NCI-H146 treated with DMSO at 0.1 percent for 48 hours (cell line): ENCODE data around the gene STARD10.

Source experiments
- DNase-seq: peaks from one replicate; lab custom pipeline; 2025; ENCODE audit not compliant: unreplicated experiment; lab: John Stamatoyannopoulos, UW

Gene STARD10

GRCh38 chr11:72750086-72750485 is 43.8 kb downstream of the STARD10 start:
- no peak for DNase-seq

GRCh38 chr11:72747289-72747855 is 46.5 kb downstream of the STARD10 start:
- DNase-seq: no peak

DNA sequence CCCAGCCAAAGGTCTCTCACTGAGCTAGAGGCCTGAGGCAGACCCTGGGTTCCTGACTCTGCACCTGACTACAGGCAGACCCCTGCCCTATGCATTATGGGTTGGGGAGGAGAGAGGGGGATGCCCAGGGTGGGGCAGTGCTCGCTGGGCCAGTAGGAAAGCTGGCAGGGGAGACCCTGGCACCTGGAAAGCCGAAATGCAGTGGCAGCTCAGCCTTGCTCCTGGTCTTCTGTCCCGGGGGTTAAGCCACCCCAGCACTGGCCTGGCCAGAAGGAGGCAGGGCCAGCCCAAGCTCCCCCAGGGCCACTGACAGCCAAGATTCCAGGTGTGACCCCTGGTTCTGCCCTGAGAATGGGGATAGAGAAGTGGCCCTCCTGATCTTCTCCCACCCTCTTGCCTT is 47.0 kb downstream of the STARD10 start:
- no peak for DNase-seq

- DNase-seq: no peak
These were observed 47.8 kb downstream of the STARD10 start for GRCh38 chr11:72745925-72746550.

- no peak for DNase-seq
These were observed 48.3 kb downstream of the STARD10 start for GRCh38 chr11:72745511-72745910.

GRCh38 chr11:72744474-72744873 is 49.4 kb downstream of the STARD10 start:
- DNase-seq: no peak

DNA sequence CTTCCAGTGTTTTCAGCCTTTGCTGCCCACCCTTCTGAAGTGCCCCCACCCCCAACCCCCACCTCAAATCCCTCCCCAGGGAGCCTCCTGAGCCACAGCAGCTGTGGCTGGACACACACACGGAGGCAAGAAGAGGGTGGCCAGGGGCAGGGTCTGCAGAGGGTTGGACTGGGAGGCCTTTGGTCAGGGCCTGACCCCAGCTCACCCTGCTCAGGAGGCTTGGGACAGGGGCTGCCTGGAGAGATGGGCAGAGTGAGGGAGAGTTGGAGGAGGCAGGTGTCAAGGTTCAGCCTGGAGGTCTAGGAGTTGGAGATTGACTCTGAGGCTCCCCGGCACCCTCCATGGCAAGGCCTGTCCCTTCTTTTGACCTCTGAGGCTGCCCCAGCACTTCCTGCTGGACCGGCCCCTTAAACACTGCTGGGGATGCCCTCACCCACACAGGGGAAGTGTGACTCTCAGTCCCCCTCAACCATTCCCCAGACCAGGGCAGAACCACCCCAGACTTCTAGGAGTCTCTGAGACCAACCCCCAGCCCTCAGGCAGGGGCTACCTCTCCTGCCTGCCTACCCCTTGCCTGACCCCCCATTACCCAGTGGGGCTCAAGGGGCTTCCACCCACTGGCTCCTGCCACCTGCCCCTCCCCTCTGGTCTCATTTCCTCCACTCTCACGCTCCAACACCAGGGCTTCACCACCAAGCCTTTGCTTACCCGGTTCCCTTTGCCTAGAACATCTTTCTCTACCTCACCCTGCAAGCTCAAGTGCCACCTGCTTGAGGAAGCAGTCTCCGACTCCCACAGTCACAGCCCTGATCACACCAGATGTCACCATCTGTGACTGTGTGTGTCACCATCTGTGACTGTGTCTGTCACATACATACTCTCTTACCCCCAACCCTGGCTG is 50.3 kb downstream of the STARD10 start:
- DNase-seq: no peak

DNA sequence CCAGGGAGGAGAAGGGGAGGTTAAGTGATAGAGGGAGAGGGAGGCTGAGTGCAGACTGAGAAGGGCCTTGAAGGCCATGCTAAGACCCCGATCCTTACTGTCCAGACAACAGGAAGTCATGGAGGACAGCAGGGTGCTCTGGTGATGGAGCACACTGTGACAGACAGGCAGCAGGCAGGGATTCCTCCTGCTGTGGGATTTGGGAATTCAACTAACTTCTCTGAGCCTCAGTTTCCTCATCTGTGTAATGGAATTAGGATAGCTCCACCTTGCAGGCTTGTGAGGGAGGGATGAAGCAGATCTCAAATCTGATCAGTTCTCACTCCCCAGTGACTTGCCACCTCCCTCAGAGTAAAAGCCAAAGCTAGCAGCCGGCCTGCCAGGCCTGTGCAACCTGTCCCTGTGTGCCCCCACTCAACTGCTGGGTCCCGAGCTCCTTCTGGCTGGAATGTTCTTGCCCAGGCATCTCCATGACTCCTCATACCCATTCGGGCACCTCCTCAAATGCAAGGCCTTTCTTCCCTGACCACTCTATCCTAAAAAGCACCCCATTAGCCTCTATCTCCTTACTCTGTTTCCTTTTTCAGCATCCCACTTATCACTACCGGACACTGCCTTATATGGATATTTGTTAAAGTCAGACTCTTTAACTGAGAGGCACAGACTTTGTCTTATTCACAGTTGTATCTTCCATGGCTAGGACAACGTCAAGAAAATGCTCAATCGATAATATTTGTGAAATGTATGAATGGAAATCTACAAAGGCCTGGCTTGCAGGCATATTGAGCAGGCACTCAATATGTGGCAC is 51.1 kb downstream of the STARD10 start:
- DNase-seq: no peak

DNA sequence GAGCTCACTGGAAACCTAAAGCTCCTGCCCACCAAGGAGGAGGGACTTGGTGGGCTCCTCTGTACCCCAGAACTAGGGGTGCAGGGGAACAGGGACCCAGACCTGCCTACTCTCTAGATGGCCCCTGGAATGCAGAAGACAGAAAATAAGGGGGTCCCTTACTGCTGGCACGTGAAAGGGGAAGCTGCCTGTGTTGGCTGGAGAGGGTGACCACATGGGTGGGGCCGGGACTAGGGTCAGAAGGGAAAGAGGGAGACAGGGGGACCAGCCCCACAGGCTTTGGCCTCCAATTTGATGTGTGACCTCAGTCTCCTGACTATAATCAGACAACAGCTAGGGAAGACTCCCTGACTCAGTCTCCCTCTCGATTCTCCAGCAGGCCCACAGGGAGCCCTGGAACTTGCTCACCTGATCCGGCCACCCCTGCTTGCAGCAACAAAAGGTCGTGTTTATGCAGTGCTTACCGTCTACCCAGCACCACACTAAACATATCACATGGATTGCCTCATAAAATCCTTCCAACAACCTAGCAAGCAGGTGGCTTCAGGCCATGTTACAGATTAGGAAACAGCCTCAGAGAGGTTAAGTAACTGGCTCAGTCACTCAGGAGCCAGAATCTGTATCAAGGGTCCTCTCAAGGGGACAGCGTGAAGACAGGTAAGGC is 51.9 kb downstream of the STARD10 start:
- DNase-seq: no peak

GRCh38 chr11:72741429-72741833 is 52.4 kb downstream of the STARD10 start:
- DNase-seq: no peak

- DNase-seq: no peak
These were observed 53.1 kb downstream of the STARD10 start for GRCh38 chr11:72740562-72741428.

DNA sequence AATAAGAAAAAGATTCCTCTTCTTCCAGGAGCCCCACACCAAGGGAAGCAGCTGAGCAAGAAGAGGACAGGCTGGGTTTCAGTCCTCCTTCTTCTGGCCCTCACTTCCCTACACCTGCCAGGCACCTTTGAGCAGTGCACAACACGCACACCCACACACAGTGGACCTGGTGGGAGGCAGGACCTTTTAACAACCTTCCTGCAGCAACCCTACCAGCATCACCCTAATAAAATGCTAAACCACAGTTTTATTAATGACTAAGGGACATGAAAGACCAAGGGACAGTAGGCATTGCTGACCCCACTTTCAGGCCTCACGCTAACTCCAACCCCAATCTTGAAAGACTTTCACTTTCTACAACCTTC is 53.8 kb downstream of the STARD10 start:
- no peak for DNase-seq

- DNase-seq: no peak
These were observed 54.4 kb downstream of the STARD10 start for GRCh38 chr11:72739240-72740059.

- no peak for DNase-seq
These were observed 55.4 kb downstream of the STARD10 start for GRCh38 chr11:72738199-72739141.

GRCh38 chr11:72737336-72737735 is 56.5 kb downstream of the STARD10 start:
- DNase-seq: no peak

- no peak for DNase-seq
These were observed 57.3 kb downstream of the STARD10 start for GRCh38 chr11:72736452-72737069.

DNA sequence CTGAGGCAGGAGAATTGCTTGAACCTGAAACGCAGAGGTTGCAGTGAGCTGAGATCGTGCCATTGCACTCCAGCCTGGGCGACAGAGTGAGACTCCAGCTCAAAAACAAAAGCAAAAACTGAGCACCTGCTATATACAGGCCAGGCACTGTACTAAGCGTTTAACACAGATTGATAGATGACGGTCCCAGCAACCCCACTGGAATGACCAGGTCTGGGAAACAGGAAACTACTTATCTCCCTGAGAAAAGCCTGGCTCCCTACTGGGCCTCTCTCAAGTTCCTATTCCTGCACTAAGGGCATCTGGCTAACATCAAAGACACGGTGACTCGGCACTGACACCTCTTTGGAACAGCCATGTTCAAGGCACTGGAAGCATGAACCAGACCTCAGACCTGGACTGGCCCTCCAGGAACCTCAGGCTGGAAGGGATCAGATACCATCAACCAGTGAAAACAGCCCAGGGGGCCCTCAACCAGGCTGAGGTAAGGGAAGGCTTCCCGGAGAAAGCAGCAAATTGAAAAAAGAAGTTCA is 58.3 kb downstream of the STARD10 start:
- DNase-seq: no peak
